Measurements from ENCODE around the gene ANKS6. TPM values are rescaled to one million over a fixed set of nuclear protein-coding genes. Genes with fewer than 3 reads are reported as not detected.

ANKS6 gene
- total and polyA plus RNA-seq, 2 of the 8 experiments (the other 6 are each of a cell fraction or from before 2014, with no cell fraction given), result 34.1 to 56.3 TPM

GRCh38 chr9:98838155-98838867, 42.0 kb upstream of the ANKS6 start:
- Histone ChIP-seq H3K18ac (ENCODE audit: extremely low read depth, low read length) (no peak overlapping the region), H3K27me3 (replicated peaks in 1 of 4; ENCODE audit: control insufficient read depth in 3 of 4, extremely low read depth in 1 of 4, insufficient read depth in 3 of 4, low read length in 3 of 4) (no peaks in the 10 kb centered on the region), H2AFZ (ENCODE audit: low read length) (no peak overlapping the region), H3K36me3 (ENCODE audit: control insufficient read depth in 2 of 4, insufficient read depth in 4 of 4, low read length in 3 of 4) (peaks cover 0 to 24% (median 3%) of the 10 kb centered on the region in 4 experiments; a peak in 6 of 8 replicates), H3K4ac (replicated peaks; ENCODE audit: insufficient read length, low read depth, low read length) (no peak overlapping the region), H3K4me3 (ENCODE audit: extremely low read depth in 1 of 4, insufficient read depth in 2 of 4, low read depth in 3 of 4, low read length in 4 of 4) (no peak overlapping the region), H2BK20ac (ENCODE audit: low read length) (no peak overlapping the region), H3K27ac (ENCODE audit: low read depth, low read length) (no peak overlapping the region), H3K23me2 (ENCODE audit: low read depth, low read length) (no peaks in the 10 kb centered on the region), H3K4me2 (ENCODE audit: insufficient read depth in 1 of 2, low read depth in 2 of 2, low read length in 2 of 2) (no peak overlapping the region), H3K23ac (ENCODE audit: insufficient read length) (no peak overlapping the region), H2BK12ac (ENCODE audit: low read depth, low read length) (no peak overlapping the region), H2BK15ac (ENCODE audit: low read length) (no peak overlapping the region), H3K9me3 (ENCODE audit: insufficient read depth in 2 of 2, low read depth in 1 of 2, low read length in 1 of 2) (no peaks in the 10 kb centered on the region), H3K56ac (replicated peaks; ENCODE audit: insufficient read length, low read depth, low read length) (no peak overlapping the region), H3K14ac (ENCODE audit: insufficient read length) (no peak overlapping the region), H4K91ac (replicated peaks; ENCODE audit: insufficient read length, low read length) (no peak overlapping the region), H3K79me1 (ENCODE audit: low read depth, low read length) (no peaks in the 10 kb centered on the region), H4K8ac (ENCODE audit: extremely low read depth, insufficient read depth, low read length) (no peak overlapping the region), H3K9ac (replicated peaks in 1 of 4; ENCODE audit: extremely low read depth in 1 of 4, low read depth in 3 of 4, low read length in 3 of 4) (no peak overlapping the region), H3K79me2 (ENCODE audit: control insufficient read depth in 1 of 2, insufficient read depth in 2 of 2, low read length in 2 of 2) (no peaks in the 10 kb centered on the region), H4K5ac (ENCODE audit: insufficient read length, low read depth, low read length) (no peak overlapping the region), H3K4me1 (replicated peaks in 1 of 4; ENCODE audit: control insufficient read depth in 3 of 4, insufficient read depth in 4 of 4, low read length in 3 of 4) (peaks cover 0 to 4% (median under 1%) of the 10 kb centered on the region in 4 experiments; a peak in 2 of 7 replicates), H2BK120ac (replicated peaks; ENCODE audit: low read depth, low read length) (no peak overlapping the region), H4K20me1 (replicated peaks in 1 of 2; ENCODE audit: control insufficient read depth in 1 of 2, insufficient read depth in 2 of 2, low read length in 2 of 2) (peaks cover 0 to 2% of the 10 kb centered on the region in 2 experiments), H2AK5ac (ENCODE audit: low read depth, low read length) (no peak overlapping the region), H2BK5ac (ENCODE audit: low read depth, low read length) (no peak overlapping the region)
- TF ChIP-seq BCL11A (IDR thresholded peaks at IDR 0.05; ENCODE audit: low read depth in 2 of 2, low read length in 2 of 2), result no peak
- no peak for TF ChIP-seq TEAD4 (IDR thresholded peaks at IDR 0.05; ENCODE audit: low read depth, low read length)
- no peak for TF ChIP-seq HDAC2 (IDR thresholded peaks at IDR 0.05; ENCODE audit: borderline replicate concordance in 1 of 2, low read depth in 2 of 2, low read length in 2 of 2)
- FAIRE-seq, result no peak
- CTCF ChIA-PET (ENCODE audit: partially characterized antibody), result interaction anchor here (0.6 to 2.3 kb wide), 3 partner anchors 10 to 160 kb away, joined by 3 to 13 read pairs (median 4); no protein-coding TSS in a partner anchor
- 84% methylated on average over 6 of the region's 6 CpGs; no CpG with 5 or more reads in 1 of the 2 experiments for WGBS, 2 experiments (ENCODE audit: extremely low coverage in 1 of 2, insufficient coverage in 1 of 2, insufficient read length in 1 of 2, insufficient replicate concordance in 2 of 2, low coverage in 1 of 2, low lambda C conversion rate in 2 of 2, missing lambda C conversion rate in 1 of 2)
- POLR2A ChIA-PET (ENCODE audit: partially characterized antibody), result no interaction called here
- no peak for DNase-seq (ENCODE audit: low read depth in 1 of 2, low spot score in 2 of 2)

Measured in H1 (cell line).